ENCODE measurements around the gene TTC7B.

- TF ChIP-seq EZH2 (IDR thresholded peaks at IDR 0.05; ENCODE audit: borderline replicate concordance, low read length) = no peak
- TF ChIP-seq CTCF (IDR thresholded peaks at IDR 0.05; ENCODE audit: low read length) = no peak
Measured at GRCh38 chr14:90659156-90659555, 157.1 kb downstream of the TTC7B start.
